Sigmoid colon (tissue), 7 donors: ENCODE results near the gene LRP10. TPM values are rescaled to one million over a fixed set of nuclear protein-coding genes. Genes with fewer than 3 reads are reported as not detected.
"Not testable (repeated sequence)": the region's sequence is repeated elsewhere in the genome, so short reads cannot be mapped to it uniquely, and the experiment has no call there.

Experiments used
- DNase-seq: peaks from one replicate; pipeline ENCODE4 v3.0.0-alpha.2; 2019
- H3K27ac ChIP-seq, 4 donors: fragments of 200-600 bp; sonication (generic); one replicate each; pipeline ENCODE4 v1.5.1; 2016 to 2019; ENCODE audit warnings: mild to moderate bottlenecking in 1 of 4
- H3K27me3 ChIP-seq, 3 donors: fragments of 200-600 bp; sonication (generic); one replicate each; pipeline ENCODE4 v1.5.1; 2019; ENCODE audit warnings: mild to moderate bottlenecking in 1 of 3
- H3K36me3 ChIP-seq, 4 donors: fragments of 200-600 bp; sonication (generic); one replicate each; pipeline ENCODE4 v1.5.1; 2016 to 2019
- H3K4me1 ChIP-seq, 4 donors: fragments of 200-600 bp; sonication (generic); one replicate each; pipeline ENCODE4 v1.5.1; 2017 to 2019
- H3K4me3 ChIP-seq, 4 donors: fragments of 200-600 bp; sonication (generic); one replicate each; pipeline ENCODE4 v1.5.1; 2017 to 2019; ENCODE audit warnings: mild to moderate bottlenecking in 2 of 4, moderate library complexity in 1 of 4
- H3K9me3 ChIP-seq, 4 donors: fragments of 200-600 bp in 3 of 4; sonication (generic) in 3 of 4; one replicate each; pipeline versions ENCODE4 v1.5.1 to v1.6.1; 2013 to 2019
- CTCF ChIP-seq, 4 experiments: fragments of 450-650 bp in 3 of 4; fragments of 200-600 bp in 1 of 4; IDR thresholded peaks; one replicate each; pipeline ENCODE4 v1.5.1; 2016 to 2019; ENCODE audit warnings: antibody characterized with exemption in 4 of 4, mild to moderate bottlenecking in 3 of 4, moderate library complexity in 2 of 4
- EP300 ChIP-seq, 4 donors: sonication (generic); formaldehyde crosslinking; IDR thresholded peaks; one replicate each; pipeline ENCODE4 v1.6.1; 2017; ENCODE audit warnings: antibody characterized with exemption in 4 of 4
- POLR2A ChIP-seq, 2 donors: fragments of 450-650 bp; IDR thresholded peaks; one replicate each; pipeline ENCODE4 v1.6.1; 2016; ENCODE audit warnings: antibody characterized with exemption in 2 of 2, mild to moderate bottlenecking in 2 of 2, moderate library complexity in 2 of 2
- POLR2AphosphoS5 ChIP-seq, 4 donors: sonication (generic); formaldehyde crosslinking; IDR thresholded peaks; one replicate each; pipeline ENCODE4 v1.6.1; 2017; ENCODE audit warnings: antibody characterized with exemption in 4 of 4
- WGBS, 2 donors: extraction: QIAGEN DNeasy Blood & Tissue Kit; methylation state at CpG; one replicate each; pipeline ENCODE4 v1.1.7; 2013; 5-methylcytosine and 5-hydroxymethylcytosine counted together
- intact Hi-C: fragments of 100-400 bp; cut with DNase I; formaldehyde crosslinking; loops from one replicate; pipeline ENCODE4 v1.15.1; 2023
- polyA plus RNA-seq, 3 donors: library from polyadenylated mRNA; stranded (reverse); fragments of 200-250 nt; gene quantifications; one replicate each; pipeline ENCODE4 v1.2.3, GENCODE V29; 2013
- total RNA-seq, 4 donors: library from RNA; depleted of rRNA; stranded (reverse); fragments of >200 nt; gene quantifications; one replicate each; pipeline ENCODE4 v1.1.0, GENCODE V29; 2016
- donor health status: healthy with polysubstance abuse.
- donor health status: Bipolar disorder and iron deficiency.
- donor health status: healthy.

The LRP10 gene
- total and polyA plus RNA-seq, 7 donors, result 34.4 to 139 (median 85.9) TPM

- H3K36me3 ChIP-seq, result peaks cover 43 to 78% (median 58%) of the 10 kb centered on the region in 4 donors
- H3K4me1 ChIP-seq, result peaks cover 0 to 10% (median 6%) of the 10 kb centered on the region in 4 donors
- no peaks in the 10 kb centered on the region for H3K27me3 ChIP-seq
- no peak for DNase-seq
- no peak overlapping the region for H3K27ac ChIP-seq
- no peak overlapping the region for H3K4me3 ChIP-seq
- no peaks in the 10 kb centered on the region for H3K9me3 ChIP-seq
- WGBS, 2 donors, result 85 to 88% methylated on average over 8 of the region's 8 CpGs
- no peak for TF ChIP-seq POLR2AphosphoS5 (IDR thresholded peaks at IDR 0.05)
- intact Hi-C loops, result no loop called here
Observed at GRCh38 chr14:22908601-22909000, 37.1 kb downstream of the LRP10 start.

- no peak for DNase-seq
- intact Hi-C loops, result no loop called here
- peaks cover 0 to 18% (median 12%) of the 10 kb centered on the region in 4 donors for H3K4me1 ChIP-seq
- H3K27ac ChIP-seq, result no peak overlapping the region
- H3K27me3 ChIP-seq, result no peaks in the 10 kb centered on the region
- TF ChIP-seq EP300 (IDR thresholded peaks at IDR 0.05) (no peak), POLR2AphosphoS5 (IDR thresholded peaks at IDR 0.05) (no peak), POLR2A (IDR thresholded peaks at IDR 0.05) (no peak), CTCF (IDR thresholded peaks at IDR 0.05) (no peak)
- H3K4me3 ChIP-seq, result no peak overlapping the region
- 92 to 93% methylated on average over 5 of the region's 5 CpGs for WGBS, 2 donors
- peaks cover 20 to 55% (median 36%) of the 10 kb centered on the region in 4 donors for H3K36me3 ChIP-seq
- H3K9me3 ChIP-seq, result no peaks in the 10 kb centered on the region
Observed at GRCh38 chr14:22910916-22911315, 39.4 kb downstream of the LRP10 start.

- WGBS, 2 donors, result 95% methylated on average over 4 of the region's 4 CpGs
- H3K9me3 ChIP-seq, DNase-seq, H3K27ac ChIP-seq, H3K4me3 ChIP-seq, H3K27me3 ChIP-seq: not testable (repeated sequence)
- Histone ChIP-seq H3K4me1 (peaks cover 0 to 45% (median 40%) of the 10 kb centered on the region in 4 donors), H3K36me3 (peaks cover 0 to 15% (median under 1%) of the 10 kb centered on the region in 4 donors)
- intact Hi-C loops, result loop anchor here (5.0 kb wide), 1 partner anchor 43 kb away; the partner anchor contains the start of gene LRP10
Observed at GRCh38 chr14:22914836-22915235, 43.3 kb downstream of the LRP10 start.

GRCh38 chr14:22915886-22916521, 44.5 kb downstream of the LRP10 start:
- peak overlapping the region in 3 of 4 donors; percentile 6 to 94 (median 17) for H3K27ac ChIP-seq
- DNase-seq, result no peak
- intact Hi-C loops, result loop anchor here (5.0 kb wide), 1 partner anchor 44 kb away; the partner anchor contains the start of gene LRP10
- H3K4me3 ChIP-seq, result no peak overlapping the region
- no peaks in the 10 kb centered on the region for H3K9me3 ChIP-seq
- H3K4me1 ChIP-seq, result peaks cover 0 to 46% (median 41%) of the 10 kb centered on the region in 4 donors
- no peak for TF ChIP-seq EP300 (IDR thresholded peaks at IDR 0.05)
- no peak for TF ChIP-seq POLR2AphosphoS5 (IDR thresholded peaks at IDR 0.05)
- TF ChIP-seq POLR2A (IDR thresholded peaks at IDR 0.05), result no peak
- no peak for TF ChIP-seq CTCF (IDR thresholded peaks at IDR 0.05)
- 84 to 87% methylated on average over 8 of the region's 8 CpGs for WGBS, 2 donors
- peaks cover 0 to 15% (median 0%) of the 10 kb centered on the region in 4 donors for H3K36me3 ChIP-seq
- no peaks in the 10 kb centered on the region for H3K27me3 ChIP-seq

- H3K36me3 ChIP-seq, result peaks cover 15 to 37% (median 17%) of the 10 kb centered on the region in 4 donors
- no peaks in the 10 kb centered on the region for H3K9me3 ChIP-seq
- intact Hi-C loops, result loop anchor here (5.0 kb wide), 1 partner anchor 47 kb away; the partner anchor contains the start of gene LRP10
- peak; percentile 100 for DNase-seq
- whole genome bisulfite sequencing, 2 donors, result 0% methylated on average over 46 of the region's 46 CpGs
- H3K27ac ChIP-seq, result peak within 1 kb of the TSS; percentile 92 to 97 (median 94)
- peaks cover 0 to 37% (median 35%) of the 10 kb centered on the region in 4 donors for H3K4me1 ChIP-seq
- H3K27me3 ChIP-seq, result no peaks in the 10 kb centered on the region
- TF ChIP-seq POLR2AphosphoS5 (IDR thresholded peaks at IDR 0.05) (peak; percentile 87 to 95 (median 94)), CTCF (IDR thresholded peaks at IDR 0.05) (no peak), EP300 (IDR thresholded peaks at IDR 0.05) (peak in 2 of 4 donors; percentile 59 to 60), POLR2A (IDR thresholded peaks at IDR 0.05) (peak; percentile 64 to 71)
- H3K4me3 ChIP-seq, result peak within 1 kb of the TSS; percentile 65 to 70 (median 67)
Observed at GRCh38 chr14:22918804-22919600, 47.5 kb downstream of the LRP10 start, which contains the start of gene RBM23. Gene RBM23 (minus strand): TSS chr14:22919149.
